T47D (cell line): ENCODE results near the gene TADA2B.
"Not testable (repeated sequence)": the region's sequence is repeated elsewhere in the genome, so short reads cannot be mapped to it uniquely, and the experiment has no call there.

Source experiments
- DNase-seq, 2 experiments: peaks; one replicate each; pipeline versions ENCODE4 v3.0.0 to v3.0.0-alpha.2; 2011 to 2012; ENCODE audit warnings: low read depth in 1 of 2, low spot score in 1 of 2
- JUND ChIP-seq: IDR thresholded peaks from 2 replicates; pipeline ENCODE4 v1.6.1; 2012; ENCODE audit warnings: low read depth
- in situ Hi-C: cut with HindIII; loops from 2 replicates; pipeline ENCODE4 v1.10.0; 2016; ENCODE audit warnings: low sequenced_read_pairs, low pct_unique_long_range_greater_than_20kb

TADA2B gene

DNA sequence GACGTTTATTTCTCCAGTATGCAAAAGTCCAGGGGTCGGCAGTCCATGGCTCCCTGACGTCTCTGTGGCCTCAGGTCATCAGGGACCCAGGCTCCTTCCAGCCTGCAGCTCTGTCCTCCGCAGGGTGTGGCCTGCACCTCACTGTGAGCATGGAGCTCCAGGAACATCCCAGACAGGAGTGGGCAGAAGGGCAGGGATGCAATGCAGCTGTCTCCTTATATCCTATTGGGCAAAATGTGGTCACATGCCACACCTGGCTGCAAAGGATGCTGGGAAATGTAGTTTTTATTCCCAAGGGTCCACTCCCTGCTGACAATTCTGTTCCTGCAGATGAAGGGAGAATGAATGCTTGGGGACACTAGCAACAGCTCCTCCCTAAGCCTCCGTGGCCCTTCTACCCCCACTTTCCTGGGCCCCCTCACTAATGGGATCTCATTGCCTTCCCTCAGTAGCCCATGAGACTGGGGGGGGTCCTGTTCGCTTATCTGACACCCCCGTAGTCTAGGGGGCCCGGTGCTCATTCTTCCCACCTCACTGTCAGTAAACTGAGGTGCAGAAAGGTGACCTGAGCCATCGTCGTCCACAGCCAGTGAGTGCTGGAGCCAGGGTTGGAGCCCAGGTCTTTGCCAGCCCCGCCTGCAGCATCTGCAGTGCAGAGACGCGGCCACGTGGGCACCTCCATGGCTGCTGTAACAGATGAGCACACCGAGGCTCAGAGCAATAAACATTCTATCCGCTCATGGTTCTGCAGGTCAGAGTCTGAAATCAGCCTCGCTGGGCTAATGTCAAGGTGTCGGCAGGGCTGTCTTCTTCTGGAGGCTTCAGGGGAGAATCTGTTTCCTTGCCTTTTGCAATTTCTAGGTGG, 30.6 kb downstream of the TADA2B start:
- DNase-seq: peak; percentile 76
- no peak for TF ChIP-seq JUND
- in situ Hi-C loops: no loop called here

- in situ Hi-C loops: no loop called here
- no peak for TF ChIP-seq JUND
- no peak for DNase-seq
Measured at GRCh38 chr4:7074426-7074825, 31.3 kb downstream of the TADA2B start.

- no peak for DNase-seq
- TF ChIP-seq JUND: no peak
- in situ Hi-C loops: no loop called here
Measured at GRCh38 chr4:7075962-7076695, 33.0 kb downstream of the TADA2B start.

DNA sequence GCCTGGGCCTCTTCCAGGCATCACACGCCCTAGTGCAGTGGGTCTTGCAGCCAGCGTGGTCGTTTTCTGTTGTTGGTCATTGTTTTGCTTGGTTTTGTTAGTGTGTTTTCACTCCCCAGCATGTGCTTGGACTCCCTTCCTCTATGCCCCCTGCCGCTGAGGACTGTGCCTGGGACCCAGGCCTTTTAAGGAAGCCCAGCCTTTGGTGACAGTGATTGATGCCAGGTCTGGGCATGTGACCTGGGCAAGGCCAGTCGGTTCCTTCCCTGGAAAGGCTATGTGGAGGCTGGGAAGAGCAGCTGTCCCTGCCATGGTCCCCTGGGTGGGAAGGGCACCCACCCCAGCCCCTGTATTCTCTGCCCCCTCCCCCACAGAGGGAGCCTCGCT, 33.5 kb downstream of the TADA2B start:
- no peak for TF ChIP-seq JUND
- in situ Hi-C loops: no loop called here
- DNase-seq: no peak

DNA sequence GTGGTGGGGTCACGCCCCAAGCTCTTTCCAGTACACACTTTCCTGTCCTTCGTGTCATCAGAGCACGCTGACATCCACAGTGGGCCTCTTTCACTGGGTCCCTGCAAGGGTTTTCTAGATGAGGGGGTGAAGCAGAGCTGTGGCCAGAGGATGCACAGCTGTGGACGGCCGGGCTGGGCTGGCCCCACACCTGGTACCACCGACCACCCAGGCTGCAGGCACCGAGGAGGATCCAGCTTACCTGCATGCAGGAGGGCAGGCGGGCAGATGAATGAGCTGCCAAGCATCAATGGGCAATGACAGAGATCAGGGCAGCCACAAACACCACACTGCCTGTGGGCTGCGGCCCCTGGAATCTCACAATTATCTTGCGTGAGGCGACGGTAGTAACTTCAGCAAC, 34.2 kb downstream of the TADA2B start:
- in situ Hi-C loops: no loop called here
- no peak for DNase-seq

DNA sequence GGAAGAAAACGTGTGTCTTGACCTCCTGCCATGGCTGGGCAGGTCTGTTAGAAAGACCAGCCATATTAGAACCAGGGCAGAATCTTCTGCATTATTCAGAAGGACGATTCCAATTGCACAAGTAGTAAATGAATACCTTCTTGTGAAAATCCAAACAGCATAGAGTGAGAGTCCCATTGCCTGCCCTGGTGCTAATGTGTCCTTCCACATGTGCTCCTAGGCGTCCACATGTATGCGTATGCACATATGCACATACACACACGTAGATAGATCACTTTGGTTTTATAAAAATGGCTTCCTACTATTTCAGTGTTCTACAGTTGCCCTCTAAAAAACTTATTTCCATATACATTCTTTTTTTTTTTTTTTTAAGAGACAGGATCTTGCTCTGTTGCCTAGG, 34.9 kb downstream of the TADA2B start:
- in situ Hi-C loops: no loop called here
- DNase-seq: no peak

More for the DNA sequence above, 34.2 kb downstream of the TADA2B start:
- TF ChIP-seq JUND: no peak

GRCh38 chr4:7079483-7079882, 36.3 kb downstream of the TADA2B start:
- in situ Hi-C loops, DNase-seq: not testable (repeated sequence)

More for the DNA sequence above, 34.9 kb downstream of the TADA2B start:
- TF ChIP-seq JUND: no peak

- DNase-seq, in situ Hi-C loops: not testable (repeated sequence)
Measured at GRCh38 chr4:7079909-7080308, 36.7 kb downstream of the TADA2B start.

DNA sequence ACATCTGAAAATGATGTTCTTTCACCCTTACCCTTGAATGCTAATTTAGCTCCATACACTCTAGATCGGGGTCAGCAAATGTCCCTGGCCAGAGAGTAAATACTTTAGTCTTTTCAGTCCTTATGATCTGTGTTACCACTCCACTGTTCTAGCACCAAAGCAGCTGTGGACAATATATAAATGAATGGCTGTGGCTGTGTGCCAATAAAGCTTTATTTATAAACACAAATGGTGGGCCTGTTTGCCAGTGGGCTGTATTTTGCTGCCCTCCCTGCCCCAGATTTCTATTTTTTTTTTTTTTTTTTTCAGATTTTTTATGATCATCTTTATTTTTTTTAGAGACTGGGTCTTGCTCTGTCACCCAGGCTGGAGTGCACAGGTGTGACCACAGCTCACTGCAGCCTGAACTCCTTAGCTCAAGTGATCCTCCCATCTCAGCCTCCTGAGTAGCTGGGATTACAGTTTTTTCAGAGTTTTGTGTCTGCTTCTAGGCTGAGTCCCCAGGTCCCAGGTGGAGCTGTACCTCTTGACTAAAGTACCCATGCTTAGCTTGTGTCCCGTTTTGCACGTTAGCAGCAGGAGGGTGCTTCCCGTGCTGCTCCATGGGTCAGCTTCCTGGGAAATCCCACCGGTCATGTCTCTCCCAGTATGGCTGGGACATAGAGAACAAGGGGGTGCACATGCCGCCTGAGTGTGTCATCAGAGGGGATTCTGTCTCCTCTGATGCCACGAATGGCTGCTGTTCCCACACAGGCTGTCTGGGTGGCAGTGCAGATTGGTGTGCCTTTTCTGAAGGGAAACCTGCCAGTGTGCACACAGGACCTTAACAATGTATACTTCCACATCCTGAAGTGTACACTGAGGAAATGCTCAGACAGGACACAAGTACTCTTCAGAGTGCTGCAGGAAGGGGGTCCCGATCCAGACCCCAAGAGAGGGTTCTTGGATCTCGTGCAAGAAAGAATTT, 40.7 kb downstream of the TADA2B start:
- peak in 1 of 2 experiments; percentile 17 for DNase-seq
- in situ Hi-C loops: no loop called here
- TF ChIP-seq JUND: no peak

GRCh38 chr4:7084564-7084961, 41.4 kb downstream of the TADA2B start:
- in situ Hi-C loops, DNase-seq: not testable (repeated sequence)

GRCh38 chr4:7086384-7086783, 43.2 kb downstream of the TADA2B start:
- in situ Hi-C loops: no loop called here
- no peak for TF ChIP-seq JUND
- no peak for DNase-seq

- in situ Hi-C loops: no loop called here
- no peak for DNase-seq
Measured at GRCh38 chr4:7087036-7087435, 43.9 kb downstream of the TADA2B start.

More at GRCh38 chr4:7087036-7087435, 43.9 kb downstream of the TADA2B start:
- TF ChIP-seq JUND: no peak
